H1 (cell line): ENCODE results near the gene LBR. TPM values are rescaled to one million over a fixed set of nuclear protein-coding genes. Genes with fewer than 3 reads are reported as not detected.

Experiments used
- CTCF ChIA-PET: fragments of 300-600 bp; sonication (Branson Sonifier 250); formaldehyde crosslinking; loops from one replicate; lab custom pipeline; 2021; ENCODE audit not compliant: partially characterized antibody; lab: Charles Lee
- POLR2A ChIA-PET: fragments of 300-600 bp; sonication (Branson Sonifier 250); formaldehyde crosslinking; loops from one replicate; lab custom pipeline; 2021; ENCODE audit warnings: inconsistent platforms; ENCODE audit not compliant: partially characterized antibody; lab: Charles Lee
- DNase-seq, 2 experiments: peaks; one replicate each; pipeline versions ENCODE4 v3.0.0 to v3.0.0-alpha.2; 2010 to 2022; ENCODE audit warnings: low spot score in 2 of 2, low read depth in 1 of 2, mixed read lengths in 1 of 2
- FAIRE-seq: peaks from 2 replicates; lab custom pipeline; 2011; peaks lifted over from hg19 to GRCh38; lab: Jason Lieb, UNC
- H2AFZ ChIP-seq: 2 replicates; pipeline ENCODE4 v1.8.1; 2012; ENCODE audit warnings: low read length, inconsistent platforms
- H2AK5ac ChIP-seq: 2 replicates; pipeline ENCODE4 v1.6.1; 2013; ENCODE audit warnings: low read depth, low read length
- H2BK120ac ChIP-seq: replicated peaks from 2 replicates; pipeline ENCODE3; 2013; ENCODE audit warnings: low read depth, low read length, inconsistent platforms
- H2BK12ac ChIP-seq: 2 replicates; pipeline ENCODE4 v1.6.1; 2013; ENCODE audit warnings: low read depth, low read length
- H2BK15ac ChIP-seq: 2 replicates; pipeline ENCODE4 v1.6.1; 2013; ENCODE audit warnings: low read length
- H2BK20ac ChIP-seq: 2 replicates; pipeline ENCODE4 v1.6.1; 2013; ENCODE audit warnings: low read length
- H2BK5ac ChIP-seq: 2 replicates; pipeline ENCODE4 v1.6.1; 2013; ENCODE audit warnings: low read depth, low read length
- H3K14ac ChIP-seq: 2 replicates; pipeline ENCODE4 v1.6.1; 2013; ENCODE audit warnings: inconsistent platforms; ENCODE audit not compliant: insufficient read length
- H3K18ac ChIP-seq: 2 replicates; pipeline ENCODE4 v1.6.1; 2013; ENCODE audit warnings: low read length; ENCODE audit errors: extremely low read depth
- H3K23ac ChIP-seq: 2 replicates; pipeline ENCODE4 v1.6.1; 2013; ENCODE audit warnings: inconsistent platforms; ENCODE audit not compliant: insufficient read length
- H3K23me2 ChIP-seq: 2 replicates; pipeline ENCODE4 v1.6.1; 2013; ENCODE audit warnings: low read depth, low read length
- H3K27ac ChIP-seq: 2 replicates; pipeline ENCODE4 v1.6.1; 2011; ENCODE audit warnings: low read depth, low read length, inconsistent platforms
- H3K27me3 ChIP-seq, 4 experiments: replicated peaks in 1 of 4; 1 replicate in 1 of 4; 2 replicates in 3 of 4; pipeline versions ENCODE4 v1.6.1 to v1.8.1; 2011 to 2013; ENCODE audit warnings: low read length in 3 of 4, mild to moderate bottlenecking in 3 of 4, inconsistent platforms in 2 of 4, mixed read lengths in 2 of 4, moderate library complexity in 1 of 4; ENCODE audit not compliant: control insufficient read depth in 3 of 4, insufficient read depth in 3 of 4; ENCODE audit errors: extremely low read depth in 1 of 4
- H3K36me3 ChIP-seq, 4 experiments: 2 replicates each; pipeline versions ENCODE4 v1.6.1 to v1.8.1; 2011 to 2013; ENCODE audit warnings: mild to moderate bottlenecking in 4 of 4, low read length in 3 of 4, moderate library complexity in 2 of 4, control low read depth in 1 of 4, inconsistent platforms in 1 of 4; ENCODE audit not compliant: insufficient read depth in 4 of 4, control insufficient read depth in 2 of 4
- H3K4ac ChIP-seq: replicated peaks from 2 replicates; pipeline ENCODE3; 2013; ENCODE audit warnings: low read length, low read depth, mixed read lengths, inconsistent platforms; ENCODE audit not compliant: insufficient read length
- H3K4me1 ChIP-seq, 4 experiments: replicated peaks in 1 of 4; 1 replicate in 1 of 4; 2 replicates in 3 of 4; pipeline versions ENCODE4 v1.6.1 to v1.8.1; 2011 to 2013; ENCODE audit warnings: low read length in 3 of 4, inconsistent platforms in 2 of 4, mixed read lengths in 1 of 4; ENCODE audit not compliant: insufficient read depth in 4 of 4, control insufficient read depth in 3 of 4
- H3K4me2 ChIP-seq, 2 experiments: 2 replicates each; pipeline versions ENCODE4 v1.6.1 to v1.8.1; 2011 to 2013; ENCODE audit warnings: low read depth in 2 of 2, low read length in 2 of 2, control low read depth in 1 of 2, inconsistent platforms in 1 of 2, mild to moderate bottlenecking in 1 of 2; ENCODE audit not compliant: insufficient read depth in 1 of 2
- H3K4me3 ChIP-seq, 4 experiments: fragments of 200-600, 300-600 bp in 1 of 4; sonication (generic), shearing (Covaris generic), sonication (Bioruptor Twin) in 1 of 4; 2 replicates each; pipeline versions ENCODE4 v1.5.1 to v1.8.1; 2011 to 2016; ENCODE audit warnings: low read length in 4 of 4, low read depth in 3 of 4, control low read depth in 2 of 4, inconsistent platforms in 2 of 4, mild to moderate bottlenecking in 2 of 4, mixed read lengths in 1 of 4, moderate library complexity in 1 of 4; ENCODE audit not compliant: insufficient read depth in 2 of 4; ENCODE audit errors: extremely low read depth in 1 of 4
- H3K56ac ChIP-seq: replicated peaks from 2 replicates; pipeline ENCODE3; 2013; ENCODE audit warnings: low read depth, mild to moderate bottlenecking, mixed read lengths, low read length, inconsistent platforms; ENCODE audit not compliant: insufficient read length
- H3K79me1 ChIP-seq: 2 replicates; pipeline ENCODE4 v1.6.1; 2013; ENCODE audit warnings: low read depth, low read length, control low read depth
- H3K79me2 ChIP-seq, 2 experiments: 2 replicates each; pipeline versions ENCODE4 v1.6.1 to v1.8.1; 2012 to 2013; ENCODE audit warnings: low read length in 2 of 2, mild to moderate bottlenecking in 2 of 2, inconsistent platforms in 1 of 2; ENCODE audit not compliant: insufficient read depth in 2 of 2, control insufficient read depth in 1 of 2
- H3K9ac ChIP-seq, 4 experiments: replicated peaks in 1 of 4; 1 replicate in 1 of 4; 2 replicates in 3 of 4; pipeline versions ENCODE4 v1.6.1 to v1.8.1; 2011 to 2013; ENCODE audit warnings: low read depth in 3 of 4, low read length in 3 of 4, control low read depth in 2 of 4, mild to moderate bottlenecking in 2 of 4, moderate library complexity in 2 of 4, inconsistent platforms in 1 of 4; ENCODE audit errors: extremely low read depth in 1 of 4
- H3K9me3 ChIP-seq, 2 experiments: 2 replicates each; pipeline versions ENCODE4 v1.6.1 to v1.8.1; 2012 to 2013; ENCODE audit warnings: mild to moderate bottlenecking in 2 of 2, moderate library complexity in 2 of 2, control low read depth in 1 of 2, inconsistent platforms in 1 of 2, low read depth in 1 of 2, low read length in 1 of 2, mixed read lengths in 1 of 2; ENCODE audit not compliant: insufficient read depth in 2 of 2
- H4K20me1 ChIP-seq, 2 experiments: replicated peaks in 1 of 2; 2 replicates each; pipeline versions ENCODE3 to v1.8.1; 2011 to 2013; ENCODE audit warnings: inconsistent platforms in 2 of 2, low read length in 2 of 2, mild to moderate bottlenecking in 1 of 2; ENCODE audit not compliant: insufficient read depth in 2 of 2, control insufficient read depth in 1 of 2
- H4K5ac ChIP-seq: 2 replicates; pipeline ENCODE4 v1.6.1; 2013; ENCODE audit warnings: low read length, low read depth, mixed read lengths, inconsistent platforms; ENCODE audit not compliant: insufficient read length
- H4K8ac ChIP-seq: 2 replicates; pipeline ENCODE4 v1.8.0; 2013; ENCODE audit warnings: mild to moderate bottlenecking, moderate library complexity, low read length, inconsistent platforms; ENCODE audit not compliant: insufficient read depth; ENCODE audit errors: extremely low read depth
- H4K91ac ChIP-seq: replicated peaks from 2 replicates; pipeline ENCODE3; 2013; ENCODE audit warnings: low read length, mixed read lengths, inconsistent platforms; ENCODE audit not compliant: insufficient read length
- ASH2L ChIP-seq: fragments of 200-600, 300-600 bp; sonication (generic); IDR thresholded peaks from one replicate; pipeline ENCODE4 v1.7.1; 2017; ENCODE audit warnings: low read length
- BCL11A ChIP-seq, 2 experiments: IDR thresholded peaks; one replicate each; pipeline ENCODE4 v1.6.1; 2011; ENCODE audit warnings: low read depth in 2 of 2, low read length in 2 of 2, mild to moderate bottlenecking in 2 of 2
- CBX8 ChIP-seq: fragments of 300-800, 300-1000 bp; sonication (generic); IDR thresholded peaks from 2 replicates; pipeline ENCODE4 v1.7.1; 2016; ENCODE audit warnings: low read depth, low read length, borderline replicate concordance
- CHD1 ChIP-seq: IDR thresholded peaks from 2 replicates; pipeline ENCODE4 v1.6.1; 2012; ENCODE audit warnings: low read depth, low read length, improper control_type of control experiment
- CHD2 ChIP-seq: IDR thresholded peaks from 2 replicates; pipeline ENCODE4 v1.6.1; 2012; ENCODE audit warnings: low read length, improper control_type of control experiment
- CTBP2 ChIP-seq: IDR thresholded peaks from 2 replicates; pipeline ENCODE4 v1.7.0; 2011; ENCODE audit warnings: borderline replicate concordance, mild to moderate bottlenecking, moderate library complexity, mixed read lengths, low read length; ENCODE audit not compliant: insufficient read depth, insufficient read length
- SIRT6 ChIP-seq: IDR thresholded peaks from one replicate; pipeline ENCODE4 v1.7.1; 2012; ENCODE audit warnings: low read length, inconsistent platforms
- WGBS, 2 experiments: shearing (Covaris generic) in 1 of 2; methylation state at CpG; one replicate each; pipeline versions ENCODE4 v1.1.6 to v1.1.7; 2013 to 2015; ENCODE audit warnings: low lambda C conversion rate in 2 of 2, mixed read lengths in 2 of 2, inconsistent platforms in 1 of 2, low coverage in 1 of 2, missing lambda C conversion rate in 1 of 2; ENCODE audit not compliant: insufficient replicate concordance in 2 of 2, insufficient coverage in 1 of 2, insufficient read length in 1 of 2; ENCODE audit errors: extremely low coverage in 1 of 2, missing lambda C conversion rate in 1 of 2; 5-methylcytosine and 5-hydroxymethylcytosine counted together
- polyA plus RNA-seq, 7 experiments: library from polyadenylated mRNA; depleted of rRNA in 3 of 7; stranded (reverse) in 5 of 7; unstranded in 2 of 7; fragments of >200 nt in 5 of 7; fragments of 200-250 nt in 2 of 7; gene quantifications; 1 replicate in 5 of 7; 2 replicates in 1 of 7; 4 replicates in 1 of 7; pipeline versions ENCODE4 v1.2.1 to v1.2.3, GENCODE V29; 2011 to 2013; ENCODE audit warnings: missing spikeins in 2 of 7, mixed read lengths in 2 of 7
- total RNA-seq: library from RNA; stranded (reverse); fragmentation: NEBNext Ultra II Directional; extraction: Animal tissue kit (Norgen Biotek cat#: 25700); gene quantifications from 2 replicates; pipeline ENCODE4 v1.2.1, GENCODE V29; 2021

LBR gene
- total and polyA plus RNA-seq, 2 of the 8 experiments (the other 6 are each of a cell fraction or from before 2014, with no cell fraction given) = 32.1 to 89.8 TPM

- no peaks in the 10 kb centered on the region for H3K9me3 ChIP-seq
- H3K79me1 ChIP-seq = no peaks in the 10 kb centered on the region
- no peak overlapping the region for H2BK120ac ChIP-seq
- H3K27ac ChIP-seq = no peak overlapping the region
- FAIRE-seq (no peak), DNase-seq (no peak)
- no peak overlapping the region for H3K9ac ChIP-seq
- no peak overlapping the region for H3K4me3 ChIP-seq
- no peak overlapping the region; the same call in 1 of the 2 replicates for H2AFZ ChIP-seq
- no peak overlapping the region for H3K18ac ChIP-seq
- H3K56ac ChIP-seq = no peak overlapping the region
- no peak overlapping the region for H4K91ac ChIP-seq
- H3K36me3 ChIP-seq = no peaks in the 10 kb centered on the region
- ChIA-PET POLR2A (interaction anchor here (1.2 to 1.6 kb wide), 2 partner anchors 10 to 23 kb away, joined by 4 read pairs; no protein-coding TSS in a partner anchor), CTCF (interaction anchor here (0.5 to 2.1 kb wide), 6 partner anchors 16 to 377 kb away, joined by 3 to 9 read pairs (median 3); no protein-coding TSS in a partner anchor)
- peaks cover 0 to 13% (median 6%) of the 10 kb centered on the region in 4 experiments; a peak in 4 of 7 replicates for H3K4me1 ChIP-seq
- no peaks in the 10 kb centered on the region for H3K23me2 ChIP-seq
- no peak overlapping the region for H2AK5ac ChIP-seq
- no peak overlapping the region for H2BK5ac ChIP-seq
- no peak overlapping the region for H4K8ac ChIP-seq
- H4K5ac ChIP-seq = no peak overlapping the region
- no peaks in the 10 kb centered on the region; a peak in 2 of 7 replicates for H3K27me3 ChIP-seq
- H2BK15ac ChIP-seq = no peak overlapping the region
- no peaks in the 10 kb centered on the region for H3K79me2 ChIP-seq
- H2BK20ac ChIP-seq = no peak overlapping the region
- no peak overlapping the region for H3K14ac ChIP-seq
- no peak overlapping the region for H3K23ac ChIP-seq
- no peak for TF ChIP-seq CHD1
- no peak for TF ChIP-seq BCL11A (IDR thresholded peaks at IDR 0.05; ENCODE audit: low read depth in 2 of 2, low read length in 2 of 2)
- TF ChIP-seq SIRT6 = no peak
- TF ChIP-seq CHD2 = no peak
- TF ChIP-seq ASH2L = no peak
- no peak for TF ChIP-seq CTBP2
- no peak for TF ChIP-seq CBX8
- no peak overlapping the region; a peak in 1 of 4 replicates for H3K4me2 ChIP-seq
- WGBS, 2 experiments = 66% methylated on average over 9 of the region's 9 CpGs; no CpG with 5 or more reads in 1 of the 2 experiments
- H2BK12ac ChIP-seq = no peak overlapping the region
- no peak overlapping the region for H3K4ac ChIP-seq
- H4K20me1 ChIP-seq = no peaks in the 10 kb centered on the region
Observed at GRCh38 chr1:225446981-225447615, 19.3 kb upstream of the LBR start.
